GM20431 (cell line): ENCODE results near the gene OR3A3.
"Not testable (repeated sequence)": the region's sequence is repeated elsewhere in the genome, so short reads cannot be mapped to it uniquely, and the experiment has no call there.

Experiments
- in situ Hi-C: fragments of 300-500 bp; cut with MseI, MboI; formaldehyde crosslinking; loops from one replicate; pipeline ENCODE4 v1.15.0; 2020; ENCODE audit warnings: low sequenced_read_pairs; ENCODE audit not compliant: unreplicated experiment

Gene OR3A3

GRCh38 chr17:3411070-3411469 lies at the start of gene OR3A3:
OR3A3 (plus strand) TSS chr17:3411370.
- in situ Hi-C loops = no loop called here

DNA sequence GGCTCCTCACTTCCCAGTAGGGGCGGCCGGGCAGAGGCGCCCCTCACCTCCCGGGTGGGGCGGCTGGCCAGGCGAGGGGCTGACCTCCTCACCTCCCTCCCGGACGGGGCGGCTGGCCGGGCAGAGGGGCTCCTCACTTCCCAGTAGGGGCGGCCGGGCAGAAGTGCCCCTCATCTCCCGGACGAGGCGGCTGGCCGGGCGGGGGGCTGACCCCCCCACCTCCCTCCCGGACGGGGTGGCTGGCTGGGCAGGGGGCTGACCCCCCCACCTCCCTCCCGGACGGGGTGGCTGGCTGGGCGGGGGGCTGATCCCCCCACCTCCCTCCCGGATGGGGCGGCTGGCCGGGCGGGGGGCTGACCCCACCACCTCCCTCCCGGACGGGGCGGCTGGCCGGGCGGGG lies 40.0 kb upstream of the OR3A3 start:
- in situ Hi-C loops = not testable (repeated sequence)

- in situ Hi-C loops = no loop called here
These were observed 32.8 kb upstream of the OR3A3 start for GRCh38 chr17:3378321-3378720.

- in situ Hi-C loops = no loop called here
These were observed 29.2 kb upstream of the OR3A3 start for GRCh38 chr17:3381957-3382356.

DNA sequence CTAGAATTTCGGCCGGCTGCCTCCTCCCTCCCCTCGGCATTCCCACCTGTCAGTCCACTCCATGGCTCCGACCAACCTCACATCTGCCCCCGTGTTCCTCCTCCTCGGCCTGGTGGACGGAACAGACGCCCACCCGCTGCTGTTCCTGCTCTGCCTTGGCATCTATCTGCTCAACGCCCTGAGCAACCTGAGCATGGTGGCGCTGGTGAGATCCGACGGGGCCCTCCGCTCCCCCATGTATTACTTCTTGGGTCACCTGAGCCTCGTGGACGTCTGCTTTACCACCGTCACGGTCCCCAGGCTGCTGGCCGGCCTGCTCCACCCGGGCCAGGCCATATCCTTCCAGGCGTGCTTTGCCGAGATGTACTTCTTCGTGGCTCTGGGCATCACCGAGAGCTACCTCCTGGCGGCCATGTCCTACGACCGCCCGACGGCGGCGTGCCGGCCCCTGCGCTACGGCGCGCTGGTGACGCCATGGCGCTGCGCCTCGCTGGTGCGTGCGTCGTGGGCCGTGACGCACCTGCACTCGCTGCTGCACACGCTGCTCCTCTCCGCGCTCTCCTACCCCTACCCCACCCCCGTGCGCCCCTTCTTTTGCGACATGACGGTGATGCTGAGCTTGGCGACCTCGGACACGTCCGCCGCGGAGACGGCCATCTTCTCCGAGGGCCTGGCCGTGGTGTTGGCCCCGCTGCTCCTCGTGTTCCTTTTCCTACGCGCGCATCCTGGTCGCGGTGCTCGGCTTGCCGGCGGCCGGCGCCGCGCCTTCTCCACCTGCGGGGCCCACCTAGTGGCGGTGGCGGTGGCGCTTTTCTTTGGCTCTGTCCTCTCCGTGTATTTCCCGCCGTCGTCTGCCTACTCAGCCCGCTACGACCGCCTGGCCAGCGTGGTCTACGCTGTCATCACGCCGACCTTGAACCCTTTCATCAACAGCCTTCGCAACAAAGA lies 25.0 kb upstream of the OR3A3 start, which contains the start of gene OR3A2:
Gene OR3A2 (minus strand): TSS at position 440 of the 948 bp plus-strand sequence.
- in situ Hi-C loops = no loop called here

GRCh38 chr17:3389791-3390190 lies 21.4 kb upstream of the OR3A3 start:
- in situ Hi-C loops = no loop called here

- in situ Hi-C loops = not testable (repeated sequence)
These were observed 13.4 kb upstream of the OR3A3 start for GRCh38 chr17:3397801-3398200.

- in situ Hi-C loops = no loop called here
These were observed 12.9 kb upstream of the OR3A3 start, which contains the start of gene OR1E1 for GRCh38 chr17:3398310-3398709. OR1E1 (minus strand) TSS chr17:3398410; CDS start chr17:3398410, 0 bp downstream.

DNA sequence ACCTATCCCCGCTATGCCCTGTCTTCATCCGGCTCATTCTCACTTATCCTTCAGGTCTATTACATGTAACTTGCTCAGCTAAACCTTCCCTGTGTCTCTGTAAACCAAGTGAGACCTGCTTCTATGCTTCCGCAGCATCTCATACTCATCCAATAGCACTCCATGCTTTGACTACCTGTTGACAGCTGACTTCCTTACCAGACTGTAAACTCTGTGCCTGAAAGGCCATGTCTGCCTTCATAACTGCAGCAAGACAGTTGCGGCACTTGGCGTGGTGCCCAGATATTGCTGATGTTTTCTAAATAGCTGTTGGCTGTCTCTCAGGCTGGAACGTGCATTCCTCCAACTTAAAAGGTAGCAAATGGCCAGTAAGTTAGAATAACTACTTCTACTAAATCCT lies 11.1 kb upstream of the OR3A3 start:
- in situ Hi-C loops = no loop called here

- in situ Hi-C loops = no loop called here
These were observed 9.4 kb upstream of the OR3A3 start for GRCh38 chr17:3401786-3402185.

- in situ Hi-C loops = not testable (repeated sequence)
These were observed 7.3 kb upstream of the OR3A3 start for GRCh38 chr17:3403856-3404255.

DNA sequence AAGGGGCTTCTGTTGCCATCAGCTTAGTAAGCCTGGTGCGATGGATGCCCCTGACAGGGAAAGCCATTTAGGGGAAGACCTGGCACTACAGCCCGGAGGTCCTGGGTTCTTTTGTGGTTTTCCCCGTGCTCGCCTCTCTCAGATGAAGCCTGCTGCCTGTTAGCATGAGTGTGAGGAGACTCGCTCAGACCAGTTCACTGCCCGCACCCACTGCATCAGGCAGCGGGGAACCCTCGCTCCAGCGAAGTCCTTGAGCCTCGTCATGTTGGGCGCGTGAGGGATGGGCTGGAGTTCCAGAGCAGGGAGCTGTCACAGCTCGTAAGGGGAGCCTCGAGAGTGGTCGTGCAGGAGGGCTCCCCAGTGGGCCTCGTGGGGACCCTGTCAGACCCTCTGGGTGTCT lies 1.0 kb downstream of the OR3A3 start:
- in situ Hi-C loops = not testable (repeated sequence)

- in situ Hi-C loops = no loop called here
These were observed 4.4 kb downstream of the OR3A3 start for GRCh38 chr17:3415610-3416009.

- in situ Hi-C loops = no loop called here
These were observed 7.1 kb downstream of the OR3A3 start for GRCh38 chr17:3418222-3418621.

GRCh38 chr17:3433215-3433614 lies 22.0 kb downstream of the OR3A3 start:
- in situ Hi-C loops = not testable (repeated sequence)

DNA sequence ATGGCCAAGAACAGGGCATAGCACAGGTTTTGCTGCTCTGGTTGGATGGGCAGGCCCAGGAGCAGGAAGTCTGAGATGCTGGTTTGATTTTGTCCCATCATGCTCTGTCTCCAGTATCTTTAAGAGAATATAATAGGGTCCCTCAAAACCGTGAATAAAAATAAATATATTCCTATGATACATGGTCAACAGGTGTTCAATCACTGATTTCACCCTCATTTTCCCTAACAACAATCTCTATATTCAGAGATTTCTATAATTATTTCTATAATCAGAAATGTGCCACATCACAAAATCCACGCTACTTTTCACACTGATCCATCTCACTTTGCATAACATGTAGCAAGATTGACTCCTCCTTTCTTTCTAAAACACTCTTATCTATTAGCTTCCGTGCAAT lies 22.6 kb downstream of the OR3A3 start, which contains the start of gene OR1E2:
Gene OR1E2 (minus strand): TSS at position 101 of the 400 bp plus-strand sequence. CDS start 0 bp downstream, at position 101.
- in situ Hi-C loops = no loop called here

- in situ Hi-C loops = no loop called here
These were observed 27.2 kb downstream of the OR3A3 start for GRCh38 chr17:3438368-3438767.

- in situ Hi-C loops = no loop called here
These were observed 29.3 kb downstream of the OR3A3 start for GRCh38 chr17:3440451-3440850.

DNA sequence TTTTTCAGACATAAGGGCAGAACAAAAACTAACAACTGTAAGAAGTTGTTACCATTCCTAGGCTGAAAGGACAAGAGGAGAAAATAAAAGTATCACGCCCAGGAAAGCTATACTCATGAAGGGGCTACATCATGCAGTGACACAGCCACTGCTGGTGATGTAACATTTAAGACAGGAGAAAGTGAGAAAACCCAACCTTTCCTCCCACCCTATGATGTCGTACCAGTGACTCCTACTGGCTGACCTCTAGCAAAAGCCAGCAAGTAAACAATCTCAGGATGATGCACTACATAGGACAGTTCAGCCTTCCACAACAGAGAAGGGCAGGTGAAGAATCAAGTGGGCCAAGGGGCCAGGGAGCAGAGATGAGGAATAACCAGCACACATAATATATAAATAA lies 36.5 kb downstream of the OR3A3 start:
- in situ Hi-C loops = no loop called here

GRCh38 chr17:3448059-3448665 lies 37.0 kb downstream of the OR3A3 start:
- in situ Hi-C loops = no loop called here

GRCh38 chr17:3466355-3466754 lies 55.2 kb downstream of the OR3A3 start:
- in situ Hi-C loops = not testable (repeated sequence)
